GM18508 (cell line): ENCODE results near the gene CABLES1.

Experiments used
- ATAC-seq: cut with Tn5 transposase; IDR thresholded peaks from one replicate; pipeline ENCODE4 v1.9.1; 2021; ENCODE audit warnings: moderate number of reproducible peaks; ENCODE audit not compliant: insufficient read depth, unreplicated experiment

The CABLES1 gene

GRCh38 chr18:23165271-23166068 lies 30.2 kb downstream of the CABLES1 start:
- no peak for ATAC-seq

- ATAC-seq: no peak
Observed at GRCh38 chr18:23166891-23167541, 31.7 kb downstream of the CABLES1 start.

- ATAC-seq: no peak
Observed at GRCh38 chr18:23169673-23170044, 34.4 kb downstream of the CABLES1 start.

DNA sequence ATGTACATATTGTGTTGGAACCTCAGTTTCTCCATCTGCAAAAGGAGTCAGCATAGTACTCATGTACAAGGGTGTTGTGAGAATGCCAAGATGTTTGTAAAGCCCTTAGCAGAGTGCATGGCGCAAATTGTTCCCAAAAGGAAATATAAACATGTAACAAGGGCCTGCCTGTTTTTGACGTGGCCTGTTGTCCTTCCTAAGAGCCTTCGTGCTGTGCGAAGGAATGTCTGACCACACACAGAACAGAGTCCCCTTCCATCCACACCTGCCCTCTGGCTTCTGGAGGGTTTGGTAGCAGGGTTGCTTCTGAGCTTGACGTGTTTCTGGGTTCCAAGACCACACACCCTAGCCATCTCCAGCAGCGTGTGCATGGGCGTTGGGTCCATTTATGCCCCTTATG lies 34.9 kb downstream of the CABLES1 start:
- no peak for ATAC-seq

- ATAC-seq: no peak
Observed at GRCh38 chr18:23171581-23172156, 36.4 kb downstream of the CABLES1 start.

- ATAC-seq: no peak
Observed at GRCh38 chr18:23172591-23173380, 37.5 kb downstream of the CABLES1 start.

- no peak for ATAC-seq
Observed at GRCh38 chr18:23173912-23174311, 38.6 kb downstream of the CABLES1 start.

- ATAC-seq: no peak
Observed at GRCh38 chr18:23176701-23177432, 41.6 kb downstream of the CABLES1 start.

DNA sequence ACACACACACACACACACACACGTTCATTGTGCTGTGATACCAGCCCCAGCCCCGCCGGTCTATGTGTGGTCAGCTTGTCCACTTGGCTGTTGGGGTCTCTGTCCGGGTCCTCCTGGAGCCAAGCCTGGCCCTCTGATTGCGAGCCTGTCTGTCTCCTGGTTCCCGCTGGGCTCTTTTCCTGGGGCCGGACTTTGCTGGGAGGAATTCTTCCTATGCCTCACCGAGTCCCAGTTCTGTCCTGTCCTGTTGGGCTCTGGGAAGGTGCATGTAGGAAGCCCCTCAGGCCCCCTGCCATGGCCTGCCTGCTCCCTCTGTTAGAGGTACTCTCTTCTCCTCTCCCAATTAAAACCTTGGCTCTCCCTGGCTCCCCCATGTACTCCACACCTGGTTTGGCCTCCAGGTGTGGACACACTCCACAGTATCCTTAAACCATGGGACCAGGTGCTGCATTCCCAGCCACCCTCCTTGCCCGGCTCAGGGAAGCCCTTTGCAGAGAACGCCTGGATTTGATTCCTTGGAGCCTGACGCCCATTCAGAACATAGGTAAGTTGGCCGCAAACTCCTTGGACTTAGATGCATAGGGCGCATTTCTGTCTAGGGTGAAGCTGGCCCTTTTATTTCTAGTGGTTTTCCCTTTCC lies 42.3 kb downstream of the CABLES1 start:
- ATAC-seq: no peak

DNA sequence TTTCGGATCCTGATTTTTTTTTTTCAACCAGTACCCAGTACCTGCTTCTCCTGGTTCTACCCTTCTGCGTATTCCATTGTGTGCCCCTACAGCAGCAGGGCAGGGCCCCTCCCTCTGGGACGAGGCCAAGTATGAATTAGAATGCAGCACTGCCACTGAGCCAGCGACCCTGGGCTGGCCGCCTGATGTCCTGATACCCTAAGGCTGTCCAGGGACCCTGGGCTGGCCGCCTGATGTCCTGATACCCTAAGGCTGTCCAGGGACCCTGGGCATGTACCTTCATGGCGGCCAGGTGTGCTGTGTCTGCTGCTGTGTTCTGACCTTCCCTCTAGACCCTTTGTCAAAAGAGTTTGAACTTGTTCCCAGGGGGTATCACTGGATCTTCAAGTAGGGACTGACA lies 42.9 kb downstream of the CABLES1 start:
- no peak for ATAC-seq

GRCh38 chr18:23178661-23179081 lies 43.4 kb downstream of the CABLES1 start:
- no peak for ATAC-seq

- ATAC-seq: no peak
Observed at GRCh38 chr18:23179416-23179815, 44.1 kb downstream of the CABLES1 start.

GRCh38 chr18:23181547-23181946 lies 46.3 kb downstream of the CABLES1 start:
- ATAC-seq: no peak

GRCh38 chr18:23182606-23183005 lies 47.3 kb downstream of the CABLES1 start:
- no peak for ATAC-seq

DNA sequence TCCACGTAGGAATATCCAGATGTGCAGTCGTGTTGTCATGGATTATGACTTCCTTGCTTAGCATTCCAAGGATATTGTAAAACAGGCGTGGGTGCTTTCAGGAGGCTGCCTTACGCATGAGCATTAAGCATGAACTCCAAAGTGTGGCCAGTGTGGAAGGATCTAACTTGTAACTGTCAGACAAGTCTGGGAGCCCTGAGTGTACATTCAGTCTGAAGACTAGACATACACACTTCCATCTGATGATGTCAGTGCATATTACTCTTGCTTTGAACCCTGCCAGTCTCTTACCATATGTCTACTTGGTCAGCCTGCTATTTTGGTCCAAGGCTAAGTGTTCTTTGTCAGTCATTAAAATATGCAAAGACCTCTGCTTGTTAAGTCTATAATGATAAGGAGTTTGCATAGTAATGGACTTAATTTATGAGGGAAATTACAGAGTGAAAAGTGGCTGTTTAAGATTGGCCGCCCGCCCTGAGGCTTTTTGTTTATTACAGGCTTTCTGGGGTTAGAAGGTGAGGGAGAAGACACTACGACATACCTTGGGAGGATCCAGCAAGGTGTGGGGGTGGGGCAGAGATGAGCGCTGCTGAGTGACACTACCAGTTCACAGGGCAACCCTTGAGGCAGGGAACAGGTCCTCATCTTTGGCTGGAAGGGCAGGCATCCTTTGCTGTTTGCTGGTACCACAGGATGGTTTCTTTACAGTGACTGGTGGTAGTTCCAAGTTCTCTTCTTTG lies 48.3 kb downstream of the CABLES1 start:
- no peak for ATAC-seq

DNA sequence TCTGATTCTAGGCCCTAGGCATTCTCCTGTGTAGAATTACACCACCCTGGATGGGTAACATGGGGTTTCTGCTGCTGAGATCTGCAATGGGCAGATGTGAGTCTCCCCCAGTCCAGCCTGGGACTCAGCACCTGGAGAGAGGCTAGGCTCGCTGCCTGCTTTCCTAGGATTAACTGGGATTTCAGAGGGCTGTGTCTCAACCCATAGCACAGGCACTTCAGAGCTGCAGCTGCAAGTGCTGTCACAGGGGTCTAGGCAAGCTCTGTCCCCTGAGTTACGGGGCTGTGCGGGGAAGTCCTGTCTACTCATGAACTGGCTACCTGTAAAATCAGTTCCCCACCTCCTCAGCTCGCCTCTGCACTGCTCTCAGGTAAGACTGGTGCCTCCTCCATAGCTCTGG lies 51.5 kb downstream of the CABLES1 start:
- no peak for ATAC-seq

GRCh38 chr18:23188068-23188760 lies 52.9 kb downstream of the CABLES1 start:
- ATAC-seq: no peak

DNA sequence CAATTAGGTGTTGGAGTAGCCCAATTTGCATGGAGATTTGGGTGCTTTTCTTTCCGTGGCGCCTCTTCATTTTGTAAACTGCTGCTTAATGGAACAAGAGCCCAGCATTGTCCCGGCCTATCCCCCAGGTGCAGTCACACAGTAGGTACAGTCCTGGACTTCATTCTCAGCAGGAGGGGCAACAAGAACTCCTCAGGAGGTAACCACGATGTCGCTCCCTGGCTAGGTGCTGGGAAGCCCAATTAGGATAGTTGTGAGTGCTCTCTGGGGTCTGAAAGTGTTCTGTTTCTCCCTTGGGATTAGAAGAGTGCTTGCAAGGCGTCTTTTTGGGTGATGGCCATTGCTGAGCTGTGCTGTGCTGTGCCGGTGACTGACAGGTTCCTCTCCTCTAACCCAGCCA lies 53.8 kb downstream of the CABLES1 start:
- ATAC-seq: no peak
